Measurements from ENCODE around the gene MCTP1.

DNA sequence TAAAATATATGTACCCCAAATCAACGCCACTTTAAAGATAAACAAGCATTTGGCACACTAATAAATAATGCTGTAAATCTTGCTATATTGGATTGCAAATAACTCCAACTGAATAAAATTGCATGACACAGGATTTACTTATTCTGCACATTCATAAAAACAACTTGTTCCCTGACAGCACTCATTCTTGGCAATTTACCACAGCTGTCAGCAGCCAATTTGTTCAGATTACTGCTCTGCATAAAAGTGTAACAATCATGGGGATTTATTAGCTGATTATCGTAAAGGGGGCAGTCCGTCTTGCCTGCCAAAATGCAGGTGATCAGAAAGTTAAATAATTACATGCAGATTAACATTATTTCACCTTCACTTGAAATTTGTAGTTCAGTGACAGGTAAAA lies 381.2 kb downstream of the MCTP1 start:
- TF ChIP-seq, protein P1, sequence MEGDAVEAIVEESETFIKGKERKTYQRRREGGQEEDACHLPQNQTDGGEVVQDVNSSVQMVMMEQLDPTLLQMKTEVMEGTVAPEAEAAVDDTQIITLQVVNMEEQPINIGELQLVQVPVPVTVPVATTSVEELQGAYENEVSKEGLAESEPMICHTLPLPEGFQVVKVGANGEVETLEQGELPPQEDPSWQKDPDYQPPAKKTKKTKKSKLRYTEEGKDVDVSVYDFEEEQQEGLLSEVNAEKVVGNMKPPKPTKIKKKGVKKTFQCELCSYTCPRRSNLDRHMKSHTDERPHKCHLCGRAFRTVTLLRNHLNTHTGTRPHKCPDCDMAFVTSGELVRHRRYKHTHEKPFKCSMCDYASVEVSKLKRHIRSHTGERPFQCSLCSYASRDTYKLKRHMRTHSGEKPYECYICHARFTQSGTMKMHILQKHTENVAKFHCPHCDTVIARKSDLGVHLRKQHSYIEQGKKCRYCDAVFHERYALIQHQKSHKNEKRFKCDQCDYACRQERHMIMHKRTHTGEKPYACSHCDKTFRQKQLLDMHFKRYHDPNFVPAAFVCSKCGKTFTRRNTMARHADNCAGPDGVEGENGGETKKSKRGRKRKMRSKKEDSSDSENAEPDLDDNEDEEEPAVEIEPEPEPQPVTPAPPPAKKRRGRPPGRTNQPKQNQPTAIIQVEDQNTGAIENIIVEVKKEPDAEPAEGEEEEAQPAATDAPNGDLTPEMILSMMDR (conservative IDR thresholded peaks at IDR 0.05; ENCODE audit: low read length) = no peak
- TF ChIP-seq EZH2phosphoT487 (IDR thresholded peaks at IDR 0.05; ENCODE audit: borderline replicate concordance, low read depth, low read length) = no peak
